Endothelial cell (in vitro differentiated cells): Measurements from ENCODE around the gene KMT2C. TPM values are rescaled to one million over a fixed set of nuclear protein-coding genes. Genes with fewer than 3 reads are reported as not detected.
A peak's percentile ranks its signal among the peaks of the same experiment; 100 is the strongest.

Experiments
- DNase-seq: peaks from one replicate; pipeline ENCODE4 v3.0.0; 2021; ENCODE audit warnings: low spot score
- H3K27ac Mint-ChIP-seq: one replicate; pipeline ENCODE4 v1.8.0; 2021; ENCODE audit warnings: mixed read lengths, inconsistent platforms; ENCODE audit not compliant: unreplicated experiment
- H3K27me3 Mint-ChIP-seq: one replicate; pipeline ENCODE4 v1.8.0; 2021; ENCODE audit warnings: mild to moderate bottlenecking, moderate library complexity, mixed read lengths, inconsistent platforms; ENCODE audit not compliant: unreplicated experiment
- H3K36me3 Mint-ChIP-seq: one replicate; pipeline ENCODE4 v1.8.0; 2021; ENCODE audit warnings: mild to moderate bottlenecking, low read depth, mixed read lengths, inconsistent platforms; ENCODE audit not compliant: unreplicated experiment
- H3K4me1 Mint-ChIP-seq: one replicate; pipeline ENCODE4 v1.8.0; 2021; ENCODE audit warnings: mild to moderate bottlenecking, mixed read lengths, inconsistent platforms; ENCODE audit not compliant: unreplicated experiment
- H3K4me3 Mint-ChIP-seq: one replicate; pipeline ENCODE4 v1.8.0; 2021; ENCODE audit warnings: mild to moderate bottlenecking, mixed read lengths, inconsistent platforms; ENCODE audit not compliant: unreplicated experiment
- H3K9me3 Mint-ChIP-seq: one replicate; pipeline ENCODE4 v1.8.0; 2021; ENCODE audit warnings: mixed read lengths, inconsistent platforms; ENCODE audit not compliant: unreplicated experiment
- total RNA-seq: library from RNA; stranded (reverse); fragmentation: NEBNext Ultra II Directional; extraction: Animal tissue kit (Norgen Biotek cat#: 25700); gene quantifications from one replicate; pipeline ENCODE4 v1.2.1, GENCODE V29; 2021; ENCODE audit not compliant: unreplicated experiment
- TF ChIP-seq, protein P1 (sequence below): fragments of 200-600 bp; sonication (generic); IDR thresholded peaks from one replicate; pipeline ENCODE4 v1.5.0; 2021; ENCODE audit warnings: antibody characterized with exemption; ENCODE audit not compliant: unreplicated experiment

The KMT2C gene
- total RNA-seq, 1 donor from 2014 or later, result 59.8 TPM

DNA sequence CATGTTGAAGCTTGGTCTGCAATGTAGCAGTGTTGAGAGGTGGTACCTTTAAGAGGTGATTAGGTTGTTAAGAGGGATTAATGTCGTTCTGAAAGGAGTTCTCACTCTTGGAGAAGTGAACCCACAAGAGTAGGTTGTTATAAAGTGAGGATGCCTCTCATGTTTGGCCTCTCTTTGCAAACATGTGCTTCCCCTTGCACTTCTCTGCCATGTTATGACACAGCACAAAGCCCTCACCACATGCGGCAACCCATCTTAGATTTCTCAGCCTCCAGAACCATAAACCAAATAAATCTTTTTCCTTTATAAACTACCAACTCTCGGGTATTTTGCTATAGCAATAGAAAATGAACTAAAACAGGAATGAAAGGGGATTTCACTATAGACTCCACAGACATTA is 66.3 kb downstream of the KMT2C start:
- H3K9me3 Mint-ChIP-seq, result no peaks in the 10 kb centered on the region
- H3K4me1 Mint-ChIP-seq, result no peaks in the 10 kb centered on the region
- peaks cover 2% of the 10 kb centered on the region for H3K27me3 Mint-ChIP-seq
- DNase-seq, result no peak
- no peak overlapping the region for H3K4me3 Mint-ChIP-seq
- no peak overlapping the region for H3K27ac Mint-ChIP-seq
- peaks cover 4% of the 10 kb centered on the region for H3K36me3 Mint-ChIP-seq
- TF ChIP-seq, protein P1, sequence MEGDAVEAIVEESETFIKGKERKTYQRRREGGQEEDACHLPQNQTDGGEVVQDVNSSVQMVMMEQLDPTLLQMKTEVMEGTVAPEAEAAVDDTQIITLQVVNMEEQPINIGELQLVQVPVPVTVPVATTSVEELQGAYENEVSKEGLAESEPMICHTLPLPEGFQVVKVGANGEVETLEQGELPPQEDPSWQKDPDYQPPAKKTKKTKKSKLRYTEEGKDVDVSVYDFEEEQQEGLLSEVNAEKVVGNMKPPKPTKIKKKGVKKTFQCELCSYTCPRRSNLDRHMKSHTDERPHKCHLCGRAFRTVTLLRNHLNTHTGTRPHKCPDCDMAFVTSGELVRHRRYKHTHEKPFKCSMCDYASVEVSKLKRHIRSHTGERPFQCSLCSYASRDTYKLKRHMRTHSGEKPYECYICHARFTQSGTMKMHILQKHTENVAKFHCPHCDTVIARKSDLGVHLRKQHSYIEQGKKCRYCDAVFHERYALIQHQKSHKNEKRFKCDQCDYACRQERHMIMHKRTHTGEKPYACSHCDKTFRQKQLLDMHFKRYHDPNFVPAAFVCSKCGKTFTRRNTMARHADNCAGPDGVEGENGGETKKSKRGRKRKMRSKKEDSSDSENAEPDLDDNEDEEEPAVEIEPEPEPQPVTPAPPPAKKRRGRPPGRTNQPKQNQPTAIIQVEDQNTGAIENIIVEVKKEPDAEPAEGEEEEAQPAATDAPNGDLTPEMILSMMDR, result no peak

DNA sequence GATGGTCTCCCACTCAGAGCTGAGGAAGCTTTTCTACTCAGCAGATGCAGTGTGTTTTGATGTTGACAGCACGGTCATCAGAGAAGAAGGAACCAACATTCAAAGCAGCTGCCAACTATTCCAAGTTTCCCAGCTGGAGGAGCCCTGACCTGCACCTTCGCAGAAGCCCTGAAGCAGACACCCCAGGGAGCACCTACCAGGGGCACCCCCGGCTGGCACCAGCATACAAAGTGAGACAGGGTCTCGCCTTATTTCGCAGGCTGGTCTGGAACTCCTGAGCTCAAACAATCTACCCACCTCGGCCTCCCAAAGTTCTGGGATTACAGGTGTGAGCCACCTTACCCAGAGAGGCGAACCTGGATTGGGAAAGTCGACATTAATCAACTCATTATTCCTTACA is 68.6 kb downstream of the KMT2C start:
- Mint-ChIP-seq H3K27me3 (peaks cover 2% of the 10 kb centered on the region), H3K4me1 (no peaks in the 10 kb centered on the region), H3K9me3 (no peaks in the 10 kb centered on the region), H3K27ac (no peak overlapping the region), H3K36me3 (peaks cover 4% of the 10 kb centered on the region), H3K4me3 (no peak overlapping the region)
- TF ChIP-seq, protein P1, result no peak
- DNase-seq, result no peak

DNA sequence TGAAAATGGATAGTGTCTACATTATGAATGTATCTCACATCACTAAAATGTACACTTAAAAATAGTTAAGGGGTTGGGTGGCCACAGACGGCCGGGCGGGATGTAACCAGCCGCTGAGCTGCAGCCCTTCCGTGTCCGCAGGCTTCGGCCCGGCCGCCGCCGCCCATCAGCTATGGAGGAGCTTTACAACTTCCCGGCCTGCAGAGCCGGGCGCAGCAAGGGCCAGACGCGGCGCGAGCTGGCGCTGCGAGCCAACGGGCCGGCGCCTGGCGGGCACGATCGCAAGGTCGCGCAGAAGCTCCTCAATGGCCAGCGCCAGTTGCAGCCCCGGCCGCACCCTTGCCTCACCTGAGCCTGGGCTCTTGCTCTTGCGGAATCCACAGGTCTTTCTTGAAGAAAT is 69.1 kb downstream of the KMT2C start:
- H3K4me1 Mint-ChIP-seq, result no peaks in the 10 kb centered on the region
- TF ChIP-seq, protein P1, result no peak
- no peak for DNase-seq
- no peaks in the 10 kb centered on the region for H3K9me3 Mint-ChIP-seq
- H3K27ac Mint-ChIP-seq, result no peak overlapping the region
- H3K27me3 Mint-ChIP-seq, result peaks cover 2% of the 10 kb centered on the region
- no peak overlapping the region for H3K4me3 Mint-ChIP-seq
- peaks cover 4% of the 10 kb centered on the region for H3K36me3 Mint-ChIP-seq

DNA sequence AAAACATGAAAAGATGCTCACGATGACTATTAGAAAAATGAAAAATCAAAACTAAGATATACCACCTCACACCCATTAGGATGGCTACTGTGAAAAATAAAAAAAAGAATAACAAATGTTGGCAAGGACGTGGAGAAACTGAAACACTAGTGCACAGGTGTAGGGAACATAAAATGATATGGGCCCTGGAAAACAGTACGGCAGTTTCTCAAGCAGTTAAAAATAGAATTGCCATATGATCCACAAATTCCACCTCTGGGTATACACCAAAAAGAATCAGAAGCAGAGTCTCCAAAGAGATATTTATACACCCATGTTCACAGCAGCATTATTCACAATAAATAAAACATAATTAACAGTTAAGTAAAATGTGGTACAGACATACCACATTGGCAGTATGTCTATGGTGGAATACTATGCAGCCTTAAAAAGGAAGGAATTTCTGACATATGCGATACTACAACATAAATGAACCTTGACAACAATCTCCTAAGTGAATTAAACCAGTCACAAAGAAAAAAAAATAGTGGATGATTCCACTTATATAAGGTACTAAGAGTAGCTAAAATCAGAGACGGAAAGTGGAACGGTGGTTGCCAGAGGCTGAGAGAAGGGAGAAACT is 69.7 kb downstream of the KMT2C start:
- DNase-seq, result no peak
- Mint-ChIP-seq H3K9me3 (no peaks in the 10 kb centered on the region), H3K4me1 (no peaks in the 10 kb centered on the region), H3K4me3 (peak overlapping the region; percentile 31), H3K27me3 (peaks cover 2% of the 10 kb centered on the region), H3K27ac (no peak overlapping the region), H3K36me3 (peaks cover 4% of the 10 kb centered on the region)
- TF ChIP-seq, protein P1, result no peak

DNA sequence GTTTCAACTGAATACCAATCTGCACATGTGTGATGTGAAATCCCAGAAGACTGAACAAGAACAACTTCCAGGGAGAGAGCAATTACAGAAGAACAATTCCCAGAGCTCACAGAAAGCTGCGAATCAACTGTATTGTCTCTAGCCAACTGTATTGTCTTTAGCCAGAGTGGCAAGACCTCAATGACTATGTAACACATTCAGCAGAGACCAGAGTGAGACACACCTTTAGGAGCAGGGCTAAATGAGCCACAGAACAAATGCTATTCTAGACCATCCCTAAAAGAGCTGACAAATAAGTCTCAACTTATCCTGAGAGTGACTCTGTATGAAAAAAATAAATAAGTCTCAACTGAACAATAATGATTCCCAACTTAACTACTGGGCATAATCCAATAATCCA is 72.0 kb downstream of the KMT2C start:
- peaks cover 4% of the 10 kb centered on the region for H3K36me3 Mint-ChIP-seq
- DNase-seq, result no peak
- no peaks in the 10 kb centered on the region for H3K9me3 Mint-ChIP-seq
- TF ChIP-seq, protein P1, result no peak
- peaks cover 2% of the 10 kb centered on the region for H3K27me3 Mint-ChIP-seq
- no peak overlapping the region for H3K4me3 Mint-ChIP-seq
- no peak overlapping the region for H3K27ac Mint-ChIP-seq
- H3K4me1 Mint-ChIP-seq, result no peaks in the 10 kb centered on the region
